H9 (cell line): Measurements from ENCODE around the gene GYS1. TPM values are rescaled to one million over a fixed set of nuclear protein-coding genes. Genes with fewer than 3 reads are reported as not detected.
"Not testable (repeated sequence)": the region's sequence is repeated elsewhere in the genome, so short reads cannot be mapped to it uniquely, and the experiment has no call there.

Experiments
- DNase-seq: peaks from one replicate; pipeline ENCODE4 v3.0.0-alpha.2; 2017
- H2AFZ ChIP-seq: one replicate; pipeline ENCODE4 v1.6.1; 2013; ENCODE audit warnings: mild to moderate bottlenecking, low read length, control low read depth, moderate library complexity
- H2AK5ac ChIP-seq: 2 replicates; pipeline ENCODE4 v1.6.1; 2013; ENCODE audit warnings: low read length, control low read depth, mixed read lengths; ENCODE audit not compliant: insufficient read length
- H2BK120ac ChIP-seq: one replicate; pipeline ENCODE4 v1.6.1; 2013; ENCODE audit warnings: low read depth, mild to moderate bottlenecking, low read length, control low read depth, inconsistent platforms; ENCODE audit not compliant: poor library complexity, severe bottlenecking
- H2BK12ac ChIP-seq: 2 replicates; pipeline ENCODE4 v1.6.1; 2013; ENCODE audit warnings: low read length, control low read depth, mixed read lengths, low read depth; ENCODE audit not compliant: insufficient read length
- H2BK15ac ChIP-seq: 2 replicates; pipeline ENCODE4 v1.6.1; 2013; ENCODE audit warnings: low read depth, low read length, control low read depth
- H2BK20ac ChIP-seq: one replicate; pipeline ENCODE4 v1.6.1; 2013; ENCODE audit warnings: low read depth, mild to moderate bottlenecking, low read length, control low read depth, inconsistent platforms; ENCODE audit not compliant: poor library complexity, severe bottlenecking
- H2BK5ac ChIP-seq: 2 replicates; pipeline ENCODE4 v1.6.1; 2013; ENCODE audit warnings: low read length, control low read depth, mixed read lengths; ENCODE audit not compliant: insufficient read length
- H3K14ac ChIP-seq: 2 replicates; pipeline ENCODE4 v1.6.1; 2013; ENCODE audit warnings: low read length, control low read depth; ENCODE audit not compliant: insufficient read depth
- H3K18ac ChIP-seq: 2 replicates; pipeline ENCODE4 v1.6.1; 2013; ENCODE audit warnings: low read depth, mild to moderate bottlenecking, mixed read lengths, low read length, control low read depth; ENCODE audit not compliant: insufficient read length
- H3K23ac ChIP-seq: 2 replicates; pipeline ENCODE4 v1.6.1; 2013; ENCODE audit warnings: low read length, control low read depth, mixed read lengths, low read depth; ENCODE audit not compliant: insufficient read length
- H3K23me2 ChIP-seq: 2 replicates; pipeline ENCODE4 v1.6.1; 2013; ENCODE audit warnings: low read depth, mild to moderate bottlenecking, mixed read lengths, low read length, control low read depth; ENCODE audit not compliant: insufficient read length, poor library complexity, severe bottlenecking
- H3K27ac ChIP-seq: 2 replicates; pipeline ENCODE4 v1.5.1; 2013; ENCODE audit warnings: low read length, control low read depth, mixed read lengths, low read depth; ENCODE audit not compliant: insufficient read length
- H3K27me3 ChIP-seq: 2 replicates; pipeline ENCODE4 v1.6.1; 2013; ENCODE audit warnings: low read length, control low read depth, inconsistent platforms; ENCODE audit not compliant: insufficient read depth
- H3K4ac ChIP-seq: 2 replicates; pipeline ENCODE4 v1.6.1; 2013; ENCODE audit warnings: low read depth, mild to moderate bottlenecking, control low read depth, inconsistent platforms, low read length, moderate library complexity
- H3K4me1 ChIP-seq: 2 replicates; pipeline ENCODE4 v1.6.1; 2013; ENCODE audit warnings: low read length, control low read depth, inconsistent platforms; ENCODE audit not compliant: insufficient read depth
- H3K4me2 ChIP-seq: 2 replicates; pipeline ENCODE4 v1.6.1; 2013; ENCODE audit warnings: low read length, control low read depth, mixed read lengths; ENCODE audit not compliant: insufficient read length, insufficient read depth
- H3K56ac ChIP-seq: 2 replicates; pipeline ENCODE4 v1.6.1; 2013; ENCODE audit warnings: low read depth, mild to moderate bottlenecking, mixed read lengths, low read length, control low read depth; ENCODE audit not compliant: insufficient read length
- H3K79me1 ChIP-seq: 2 replicates; pipeline ENCODE4 v1.6.1; 2013; ENCODE audit warnings: low read depth, mild to moderate bottlenecking, moderate library complexity, low read length, control low read depth, inconsistent platforms; ENCODE audit not compliant: insufficient read depth, poor library complexity, severe bottlenecking
- H3K79me2 ChIP-seq: 2 replicates; pipeline ENCODE4 v1.6.1; 2013; ENCODE audit warnings: low read length, control low read depth, inconsistent platforms; ENCODE audit not compliant: insufficient read depth
- H3K9ac ChIP-seq: 2 replicates; pipeline ENCODE4 v1.6.1; 2013; ENCODE audit warnings: low read length, control low read depth, mixed read lengths; ENCODE audit not compliant: insufficient read length; ENCODE audit errors: extremely low read depth
- H3K9me3 ChIP-seq: one replicate; pipeline ENCODE4 v1.6.1; 2013; ENCODE audit warnings: low read depth, low read length, inconsistent platforms; ENCODE audit not compliant: control insufficient read depth
- H3T11ph ChIP-seq: one replicate; pipeline ENCODE4 v1.6.1; 2013; ENCODE audit warnings: mild to moderate bottlenecking, low read length, control low read depth, inconsistent platforms
- H4K20me1 ChIP-seq: one replicate; pipeline ENCODE4 v1.6.1; 2013; ENCODE audit not compliant: control insufficient read depth, insufficient read length, insufficient read depth
- H4K5ac ChIP-seq: 2 replicates; pipeline ENCODE4 v1.6.1; 2013; ENCODE audit warnings: low read depth, mild to moderate bottlenecking, mixed read lengths, low read length, control low read depth; ENCODE audit not compliant: insufficient read length
- H4K8ac ChIP-seq: replicated peaks from 2 replicates; pipeline ENCODE4 v1.6.1; 2013; ENCODE audit warnings: low read length, control low read depth, mixed read lengths, low read depth; ENCODE audit not compliant: insufficient read length
- H4K91ac ChIP-seq: 2 replicates; pipeline ENCODE4 v1.6.1; 2013; ENCODE audit warnings: low read depth, mild to moderate bottlenecking, moderate library complexity, mixed read lengths, low read length, control low read depth; ENCODE audit not compliant: insufficient read length
- H3K27ac Mint-ChIP-seq, 3 experiments: 2 replicates in 2 of 3; 3 replicates in 1 of 3; pipeline ENCODE4 v1.8.0; 2020 to 2021; ENCODE audit warnings: mixed read lengths in 3 of 3, mild to moderate bottlenecking in 1 of 3, moderate library complexity in 1 of 3
- H3K27me3 Mint-ChIP-seq: 2 replicates; pipeline ENCODE4 v1.8.0; 2021; ENCODE audit warnings: low read depth, mild to moderate bottlenecking, moderate library complexity, mixed read lengths
- H3K36me3 Mint-ChIP-seq, 3 experiments: 2 replicates in 2 of 3; 3 replicates in 1 of 3; pipeline ENCODE4 v1.8.0; 2020 to 2021; ENCODE audit warnings: low read depth in 3 of 3, mixed read lengths in 3 of 3; ENCODE audit not compliant: insufficient read depth in 1 of 3
- H3K4me1 Mint-ChIP-seq, 2 experiments: 2 replicates each; pipeline ENCODE4 v1.8.0; 2020; ENCODE audit warnings: mixed read lengths in 2 of 2
- H3K4me3 Mint-ChIP-seq, 2 experiments: 2 replicates in 1 of 2; 3 replicates in 1 of 2; pipeline ENCODE4 v1.8.0; 2020 to 2021; ENCODE audit warnings: mild to moderate bottlenecking in 2 of 2, mixed read lengths in 2 of 2, moderate library complexity in 1 of 2
- H3K9me3 Mint-ChIP-seq, 2 experiments: 2 replicates in 1 of 2; 3 replicates in 1 of 2; pipeline ENCODE4 v1.8.0; 2020; ENCODE audit warnings: mild to moderate bottlenecking in 2 of 2, mixed read lengths in 2 of 2, moderate library complexity in 1 of 2
- whole genome bisulfite sequencing: extraction: QIAGEN DNeasy Blood & Tissue Kit; methylation state at CpG from one replicate; pipeline ENCODE4 v1.1.7; 2013; ENCODE audit warnings: missing lambda C conversion rate, low lambda C conversion rate, mixed read lengths; ENCODE audit not compliant: insufficient read length; ENCODE audit errors: extremely low coverage; 5-methylcytosine and 5-hydroxymethylcytosine counted together
- total RNA-seq: library from RNA; stranded (reverse); gene quantifications from 2 replicates; pipeline ENCODE4 v1.2.1, GENCODE V29; 2021
- TF ChIP-seq, protein P1 (sequence below): fragments of 200-600 bp; sonication (generic); conservative IDR thresholded peaks from 3 replicates; pipeline ENCODE4 v1.8.0; 2021; ENCODE audit warnings: antibody characterized with exemption, mild to moderate bottlenecking

The GYS1 gene
- total RNA-seq, 1 experiment from 2014 or later = 44.3 TPM

DNA sequence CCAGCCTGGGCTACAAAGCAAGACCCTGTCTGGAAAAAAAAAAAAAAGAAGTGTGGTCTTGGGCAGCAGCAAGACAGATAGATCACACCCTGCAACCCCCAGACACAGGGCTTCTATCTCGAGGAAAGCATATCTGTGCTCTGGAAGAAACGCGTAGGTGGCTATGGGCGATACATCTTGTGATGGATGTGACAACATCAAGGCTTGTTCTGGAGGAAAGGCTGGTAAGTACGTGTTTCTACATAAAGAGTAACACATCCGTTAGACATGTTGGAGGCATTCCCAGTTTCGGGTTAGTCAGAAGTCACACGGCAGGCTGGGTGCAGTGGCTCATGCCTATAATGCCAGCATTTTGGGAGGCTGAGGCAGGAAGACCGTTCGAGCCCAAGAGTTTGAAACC, 66.2 kb downstream of the GYS1 start:
- no peaks in the 10 kb centered on the region for H3K79me2 ChIP-seq
- Mint-ChIP-seq H3K27me3 (peaks cover 10% of the 10 kb centered on the region), H3K9me3 (no peaks in the 10 kb centered on the region), H3K27ac (0 out of 7 replicates have a peak overlapping the region, but pooled peaks of 1 of the 3 experiments have one; percentile 16), H3K4me1 (0 out of 4 replicates have a peak, but pooled peaks cover 0 to 2% of the 10 kb centered on the region in 2 experiments), H3K4me3 (no peak overlapping the region), H3K36me3 (peaks cover 6 to 17% (median 10%) of the 10 kb centered on the region in 3 experiments)
- no peak overlapping the region for H3K9ac ChIP-seq
- no peak overlapping the region for H3K27ac ChIP-seq
- no peaks in the 10 kb centered on the region for H3K9me3 ChIP-seq
- no peak overlapping the region for H3T11ph ChIP-seq
- H3K23me2 ChIP-seq = no peaks in the 10 kb centered on the region
- no peak overlapping the region for H3K23ac ChIP-seq
- H4K5ac ChIP-seq = no peak overlapping the region
- H2BK5ac ChIP-seq = no peak overlapping the region
- no peak overlapping the region for H2AK5ac ChIP-seq
- H3K27me3 ChIP-seq = no peaks in the 10 kb centered on the region
- no peak overlapping the region for H2AFZ ChIP-seq
- no peak overlapping the region for H2BK120ac ChIP-seq
- no peak for DNase-seq
- no peak overlapping the region for H2BK12ac ChIP-seq
- no peak overlapping the region for H3K4ac ChIP-seq
- H4K8ac ChIP-seq = no peak overlapping the region
- H3K79me1 ChIP-seq = no peaks in the 10 kb centered on the region
- H4K20me1 ChIP-seq = no peaks in the 10 kb centered on the region
- H3K18ac ChIP-seq = no peak overlapping the region
- TF ChIP-seq, protein P1, sequence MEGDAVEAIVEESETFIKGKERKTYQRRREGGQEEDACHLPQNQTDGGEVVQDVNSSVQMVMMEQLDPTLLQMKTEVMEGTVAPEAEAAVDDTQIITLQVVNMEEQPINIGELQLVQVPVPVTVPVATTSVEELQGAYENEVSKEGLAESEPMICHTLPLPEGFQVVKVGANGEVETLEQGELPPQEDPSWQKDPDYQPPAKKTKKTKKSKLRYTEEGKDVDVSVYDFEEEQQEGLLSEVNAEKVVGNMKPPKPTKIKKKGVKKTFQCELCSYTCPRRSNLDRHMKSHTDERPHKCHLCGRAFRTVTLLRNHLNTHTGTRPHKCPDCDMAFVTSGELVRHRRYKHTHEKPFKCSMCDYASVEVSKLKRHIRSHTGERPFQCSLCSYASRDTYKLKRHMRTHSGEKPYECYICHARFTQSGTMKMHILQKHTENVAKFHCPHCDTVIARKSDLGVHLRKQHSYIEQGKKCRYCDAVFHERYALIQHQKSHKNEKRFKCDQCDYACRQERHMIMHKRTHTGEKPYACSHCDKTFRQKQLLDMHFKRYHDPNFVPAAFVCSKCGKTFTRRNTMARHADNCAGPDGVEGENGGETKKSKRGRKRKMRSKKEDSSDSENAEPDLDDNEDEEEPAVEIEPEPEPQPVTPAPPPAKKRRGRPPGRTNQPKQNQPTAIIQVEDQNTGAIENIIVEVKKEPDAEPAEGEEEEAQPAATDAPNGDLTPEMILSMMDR = no peak
- H3K4me1 ChIP-seq = no peaks in the 10 kb centered on the region
- H3K56ac ChIP-seq = no peak overlapping the region
- no CpG with 5 or more reads among the region's 10 CpGs for WGBS
- no peak overlapping the region for H2BK15ac ChIP-seq
- no peak overlapping the region for H3K14ac ChIP-seq
- H4K91ac ChIP-seq = no peak overlapping the region
- no peak overlapping the region for H2BK20ac ChIP-seq
- H3K4me2 ChIP-seq = no peak overlapping the region

DNA sequence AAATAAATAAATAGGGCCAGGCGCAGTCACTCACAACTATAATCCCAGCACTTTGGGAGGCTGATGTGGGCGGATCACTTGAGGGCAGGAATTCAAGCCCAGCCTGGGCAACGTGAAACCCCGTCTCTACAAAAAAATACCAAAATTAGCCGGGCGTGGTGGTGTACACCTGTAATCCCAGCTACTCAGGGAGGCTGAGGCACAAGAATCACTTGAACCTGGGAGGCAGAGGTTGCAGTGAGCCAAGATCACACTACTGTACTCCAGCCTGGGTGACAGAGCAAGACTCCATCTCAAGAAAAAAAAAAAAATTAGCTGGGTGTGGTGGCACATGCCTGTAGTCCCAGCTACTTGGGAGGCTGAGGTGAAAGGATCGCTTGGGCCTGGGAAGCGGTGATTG, 67.2 kb downstream of the GYS1 start:
- not testable (repeated sequence) for H3K56ac ChIP-seq, DNase-seq, H3K9me3 Mint-ChIP-seq, H2BK20ac ChIP-seq, H3K27ac Mint-ChIP-seq, H3K4me1 ChIP-seq, H2BK12ac ChIP-seq, H4K8ac ChIP-seq, H3K4ac ChIP-seq, H3K9ac ChIP-seq, H2BK5ac ChIP-seq, H2BK120ac ChIP-seq, H3K23me2 ChIP-seq, H2BK15ac ChIP-seq, H2AFZ ChIP-seq, H2AK5ac ChIP-seq, H4K5ac ChIP-seq, H3K79me1 ChIP-seq, H4K91ac ChIP-seq, H4K20me1 ChIP-seq, H3K9me3 ChIP-seq, H3T11ph ChIP-seq, H3K4me1 Mint-ChIP-seq, H3K4me3 Mint-ChIP-seq, H3K27me3 ChIP-seq, H3K79me2 ChIP-seq, H3K4me2 ChIP-seq, H3K27ac ChIP-seq, H3K18ac ChIP-seq, H3K14ac ChIP-seq, H3K23ac ChIP-seq, H3K27me3 Mint-ChIP-seq
- peaks cover 6 to 24% (median 17%) of the 10 kb centered on the region in 3 experiments for H3K36me3 Mint-ChIP-seq
- WGBS = no CpG with 5 or more reads among the region's 8 CpGs
